Skeletal muscle tissue (tissue), 4 donors: ENCODE measurements around the gene GOLGA7B. TPM values are rescaled to one million over a fixed set of nuclear protein-coding genes. Genes with fewer than 3 reads are reported as not detected.

Experiments used
- H3K27ac ChIP-seq: one replicate; pipeline ENCODE4 v1.7.0; 2013; ENCODE audit warnings: mild to moderate bottlenecking, low read depth, low read length, inconsistent platforms
- H3K27me3 ChIP-seq, 3 donors: one replicate each; pipeline ENCODE4 v1.7.0; 2013; ENCODE audit warnings: low read length in 3 of 3; ENCODE audit not compliant: control insufficient read depth in 3 of 3, insufficient read depth in 3 of 3
- H3K36me3 ChIP-seq, 3 donors: one replicate each; pipeline ENCODE4 v1.7.0; 2013; ENCODE audit warnings: low read length in 3 of 3; ENCODE audit not compliant: control insufficient read depth in 3 of 3, insufficient read depth in 3 of 3
- H3K4me1 ChIP-seq, 3 donors: one replicate each; pipeline ENCODE4 v1.7.0; 2013; ENCODE audit warnings: low read length in 3 of 3, mild to moderate bottlenecking in 3 of 3; ENCODE audit not compliant: control insufficient read depth in 3 of 3, insufficient read depth in 3 of 3
- H3K4me3 ChIP-seq, 3 donors: one replicate each; pipeline ENCODE4 v1.7.0; 2013; ENCODE audit warnings: low read length in 3 of 3
- H3K9ac ChIP-seq, 3 donors: one replicate each; pipeline ENCODE4 v1.7.0; 2013; ENCODE audit warnings: low read length in 3 of 3, mild to moderate bottlenecking in 3 of 3, moderate library complexity in 2 of 3, low read depth in 1 of 3
- H3K9me3 ChIP-seq, 3 donors: one replicate each; pipeline ENCODE4 v1.7.0; 2013; ENCODE audit warnings: low read length in 3 of 3; ENCODE audit not compliant: control insufficient read depth in 3 of 3
- total RNA-seq: library from RNA; depleted of rRNA; stranded (reverse); fragments of >200 nt; gene quantifications from one replicate; pipeline ENCODE4 v1.2.3, GENCODE V29; 2014
- donor health status: Osteomylitis.

Gene GOLGA7B
- total RNA-seq, 1 donor from 2014 or later, result not detected

DNA sequence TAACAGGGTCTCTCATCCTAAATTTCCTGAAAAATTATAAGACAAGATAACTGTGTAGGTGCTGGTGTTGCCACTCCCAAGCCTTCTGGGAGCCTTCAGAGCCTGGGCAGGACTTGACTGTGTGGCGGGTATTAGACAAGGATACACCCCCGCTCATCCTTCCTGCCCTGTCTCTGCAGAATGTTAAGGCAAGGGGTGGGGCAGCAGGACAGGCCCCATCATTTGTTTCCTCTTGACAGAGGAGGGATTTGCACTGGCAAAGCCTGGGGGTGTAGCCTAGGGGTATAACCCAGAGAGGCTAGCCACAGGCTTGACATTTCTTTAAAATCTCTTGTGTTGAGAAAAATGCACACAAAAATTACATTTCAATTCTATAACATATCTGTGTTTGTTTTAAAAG, 63.5 kb downstream of the GOLGA7B start:
- no peaks in the 10 kb centered on the region for H3K36me3 ChIP-seq
- H3K4me1 ChIP-seq, result peaks cover 4 to 16% (median 9%) of the 10 kb centered on the region in 3 donors
- peaks cover 3 to 27% (median 14%) of the 10 kb centered on the region in 3 donors for H3K27me3 ChIP-seq
- H3K27ac ChIP-seq, result no peak overlapping the region
- no peaks in the 10 kb centered on the region for H3K9me3 ChIP-seq
- no peak overlapping the region for H3K9ac ChIP-seq
- H3K4me3 ChIP-seq, result no peak overlapping the region

GRCh38 chr10:97913614-97914013, 64.0 kb downstream of the GOLGA7B start:
- Histone ChIP-seq H3K9me3 (no peaks in the 10 kb centered on the region), H3K27ac (no peak overlapping the region), H3K4me1 (peaks cover 4 to 16% (median 9%) of the 10 kb centered on the region in 3 donors), H3K9ac (no peak overlapping the region), H3K36me3 (no peaks in the 10 kb centered on the region), H3K27me3 (peaks cover 3 to 27% (median 14%) of the 10 kb centered on the region in 3 donors), H3K4me3 (no peak overlapping the region)

GRCh38 chr10:97914171-97914836, 64.7 kb downstream of the GOLGA7B start:
- H3K4me3 ChIP-seq, result no peak overlapping the region
- peaks cover 4 to 16% (median 9%) of the 10 kb centered on the region in 3 donors for H3K4me1 ChIP-seq
- peaks cover 3 to 27% (median 18%) of the 10 kb centered on the region in 3 donors for H3K27me3 ChIP-seq
- no peaks in the 10 kb centered on the region for H3K9me3 ChIP-seq
- H3K27ac ChIP-seq, result no peak overlapping the region
- no peaks in the 10 kb centered on the region for H3K36me3 ChIP-seq
- peak overlapping the region in 1 of 3 donors; percentile 40 for H3K9ac ChIP-seq

DNA sequence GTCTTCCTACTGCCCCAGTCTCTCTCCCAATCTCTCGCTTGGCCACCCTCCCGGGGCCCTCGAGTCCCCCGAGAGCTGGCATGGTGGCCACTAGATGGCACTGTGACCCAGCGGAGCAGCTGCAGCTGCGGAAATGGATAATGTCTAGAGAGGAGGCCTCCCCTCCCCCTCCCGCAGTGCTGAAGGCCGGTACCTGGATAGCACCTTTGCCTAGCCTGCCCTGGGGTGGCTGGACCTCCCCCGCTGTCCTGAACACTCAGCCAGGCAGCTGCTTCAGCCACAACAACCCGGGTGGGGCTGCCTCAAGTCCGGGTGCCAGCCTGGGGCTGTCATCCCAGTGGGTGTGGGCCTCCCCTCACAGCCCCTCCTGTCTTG, 65.2 kb downstream of the GOLGA7B start:
- no peak overlapping the region for H3K4me3 ChIP-seq

GRCh38 chr10:97915346-97916131, 65.9 kb downstream of the GOLGA7B start:
- Histone ChIP-seq H3K9me3 (no peaks in the 10 kb centered on the region), H3K9ac (no peak overlapping the region), H3K36me3 (no peaks in the 10 kb centered on the region), H3K27ac (no peak overlapping the region), H3K27me3 (peaks cover 3 to 34% (median 17%) of the 10 kb centered on the region in 3 donors), H3K4me1 (peaks cover 4 to 16% (median 9%) of the 10 kb centered on the region in 3 donors), H3K4me3 (no peak overlapping the region)

More for the DNA sequence above, 65.2 kb downstream of the GOLGA7B start:
- Histone ChIP-seq H3K9ac (peak overlapping the region in 1 of 3 donors; percentile 40), H3K36me3 (no peaks in the 10 kb centered on the region), H3K9me3 (no peaks in the 10 kb centered on the region), H3K27ac (no peak overlapping the region), H3K27me3 (peaks cover 3 to 27% (median 18%) of the 10 kb centered on the region in 3 donors), H3K4me1 (peaks cover 4 to 16% (median 9%) of the 10 kb centered on the region in 3 donors)

GRCh38 chr10:97916586-97916985, 66.9 kb downstream of the GOLGA7B start:
- H3K4me3 ChIP-seq, result no peak overlapping the region
- H3K4me1 ChIP-seq, result peaks cover 4 to 16% (median 13%) of the 10 kb centered on the region in 3 donors
- peaks cover 3 to 39% (median 13%) of the 10 kb centered on the region in 3 donors for H3K27me3 ChIP-seq
- H3K9me3 ChIP-seq, result no peaks in the 10 kb centered on the region
- H3K27ac ChIP-seq, result no peak overlapping the region
- no peaks in the 10 kb centered on the region for H3K36me3 ChIP-seq
- H3K9ac ChIP-seq, result no peak overlapping the region

- Histone ChIP-seq H3K9me3 (no peaks in the 10 kb centered on the region), H3K27me3 (peaks cover 5 to 43% (median 22%) of the 10 kb centered on the region in 3 donors), H3K9ac (no peak overlapping the region), H3K27ac (no peak overlapping the region), H3K36me3 (no peaks in the 10 kb centered on the region), H3K4me3 (no peak overlapping the region), H3K4me1 (peaks cover 4 to 24% (median 23%) of the 10 kb centered on the region in 3 donors)
Measured at GRCh38 chr10:97919012-97919411, 69.4 kb downstream of the GOLGA7B start.

GRCh38 chr10:97920865-97921264, 71.2 kb downstream of the GOLGA7B start:
- H3K27ac ChIP-seq, result no peak overlapping the region
- peaks cover 3 to 49% (median 29%) of the 10 kb centered on the region in 3 donors for H3K27me3 ChIP-seq
- H3K4me3 ChIP-seq, result no peak overlapping the region
- no peaks in the 10 kb centered on the region for H3K9me3 ChIP-seq
- no peak overlapping the region for H3K9ac ChIP-seq
- H3K4me1 ChIP-seq, result peaks cover 0 to 20% (median 16%) of the 10 kb centered on the region in 3 donors
- no peaks in the 10 kb centered on the region for H3K36me3 ChIP-seq
